ENCODE data around the gene LMBR1.

GRCh38 chr7:156896388-156897022, 3.5 kb upstream of the LMBR1 start:
- TF ChIP-seq CTCF (IDR thresholded peaks at IDR 0.05; ENCODE audit: insufficient read depth, low read length, poor library complexity, severe bottlenecking) (no peak), EZH2phosphoT487 (conservative IDR thresholded peaks at IDR 0.05; ENCODE audit: low read length) (no peak)
